Skeletal muscle satellite cell (primary cell): ENCODE measurements around the gene RPE.
A peak's percentile ranks its signal among the peaks of the same experiment; 100 is the strongest.

Source experiments
- H3K27me3 ChIP-seq: 2 replicates; pipeline ENCODE4 v1.7.0; 2013; ENCODE audit warnings: low read length; ENCODE audit not compliant: control insufficient read depth, insufficient read depth
- H3K36me3 ChIP-seq: 2 replicates; pipeline ENCODE4 v1.7.0; 2013; ENCODE audit warnings: mild to moderate bottlenecking, control low read depth, low read length; ENCODE audit not compliant: insufficient read depth
- H3K4me1 ChIP-seq: 2 replicates; pipeline ENCODE4 v1.7.0; 2013; ENCODE audit warnings: low read length; ENCODE audit not compliant: control insufficient read depth, insufficient read depth
- H3K4me2 ChIP-seq: 2 replicates; pipeline ENCODE4 v1.7.0; 2013; ENCODE audit warnings: mild to moderate bottlenecking, low read length
- H3K4me3 ChIP-seq: 2 replicates; pipeline ENCODE4 v1.7.0; 2013; ENCODE audit warnings: low read length
- H3K9ac ChIP-seq: 2 replicates; pipeline ENCODE4 v1.7.0; 2013; ENCODE audit warnings: mild to moderate bottlenecking, low read depth, low read length, moderate library complexity
- H3K9me3 ChIP-seq: replicated peaks from 2 replicates; pipeline ENCODE4 v1.7.0; 2013; ENCODE audit warnings: mild to moderate bottlenecking, control low read depth, low read length

Gene RPE

GRCh38 chr2:209976698-209977385 is 25.6 kb upstream of the RPE start:
- no peaks in the 10 kb centered on the region for H3K9me3 ChIP-seq
- no peak overlapping the region for H3K4me3 ChIP-seq
- no peaks in the 10 kb centered on the region for H3K36me3 ChIP-seq
- no peaks in the 10 kb centered on the region for H3K4me1 ChIP-seq
- peaks cover 4% of the 10 kb centered on the region for H3K27me3 ChIP-seq
- H3K4me2 ChIP-seq: no peak overlapping the region
- H3K9ac ChIP-seq: no peak overlapping the region

DNA sequence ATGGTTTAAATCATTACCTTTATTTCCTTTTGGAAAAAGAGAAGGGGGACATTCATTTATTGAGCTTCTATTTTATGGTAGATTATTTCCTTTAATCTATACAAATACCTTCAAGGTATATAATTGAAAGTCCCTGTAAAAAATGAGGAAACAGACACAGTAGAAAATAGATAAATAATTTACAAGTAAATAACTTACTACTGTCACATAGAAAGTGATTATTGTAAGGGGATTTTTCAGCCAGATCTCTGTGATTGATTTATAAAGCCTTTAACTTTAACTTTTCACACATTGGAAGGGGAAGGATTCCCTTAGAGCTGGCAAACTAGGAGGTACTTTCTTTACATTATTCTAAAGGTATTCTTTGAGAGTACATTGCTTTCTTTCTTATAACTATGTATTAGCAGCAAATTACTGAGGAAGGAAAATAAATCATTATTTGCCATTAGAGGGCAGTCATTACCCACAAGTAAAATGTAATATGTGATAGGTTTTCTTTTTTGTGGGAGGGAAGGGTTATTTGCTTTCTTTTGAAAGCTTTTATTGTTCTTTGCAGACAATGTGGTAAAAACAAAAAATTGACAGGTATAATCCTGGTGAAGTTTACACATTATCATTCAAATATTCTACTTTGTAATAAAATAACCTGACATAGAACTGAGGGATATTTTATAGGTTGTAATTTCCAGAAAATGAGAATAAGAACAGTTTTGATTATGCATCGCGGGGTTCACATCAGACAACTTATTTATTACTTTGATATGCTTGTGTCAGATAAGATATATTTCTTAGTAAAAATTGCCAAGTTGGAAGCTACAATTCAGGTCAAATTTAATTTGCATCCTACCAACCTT is 24.8 kb upstream of the RPE start:
- Histone ChIP-seq H3K9me3 (no peaks in the 10 kb centered on the region), H3K27me3 (no peaks in the 10 kb centered on the region), H3K4me2 (no peak overlapping the region), H3K4me1 (no peaks in the 10 kb centered on the region), H3K9ac (no peak overlapping the region), H3K36me3 (no peaks in the 10 kb centered on the region), H3K4me3 (no peak overlapping the region)

DNA sequence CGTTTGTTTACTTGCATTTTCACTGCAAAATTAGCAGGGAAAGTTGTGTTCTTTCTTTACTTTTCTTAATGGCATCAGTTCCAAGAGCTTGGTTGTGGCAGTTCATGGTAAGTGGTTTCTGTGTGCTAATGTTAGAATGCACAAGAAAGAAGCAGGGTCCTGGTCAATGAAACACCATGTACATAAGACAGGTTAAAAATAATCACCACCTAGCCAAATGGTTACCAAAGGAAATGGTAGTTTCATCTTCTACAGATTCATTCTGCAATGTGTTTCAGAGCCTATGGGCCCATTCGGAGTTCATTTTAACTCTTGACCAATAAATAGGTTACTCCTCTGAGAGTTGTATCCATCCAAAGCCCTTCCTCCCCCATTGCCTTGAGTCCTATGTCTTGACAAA is 18.1 kb upstream of the RPE start:
- no peaks in the 10 kb centered on the region for H3K9me3 ChIP-seq
- no peak overlapping the region for H3K9ac ChIP-seq
- no peaks in the 10 kb centered on the region for H3K27me3 ChIP-seq
- no peaks in the 10 kb centered on the region for H3K4me1 ChIP-seq
- no peaks in the 10 kb centered on the region for H3K36me3 ChIP-seq
- no peak overlapping the region for H3K4me2 ChIP-seq
- no peak overlapping the region for H3K4me3 ChIP-seq

GRCh38 chr2:209985874-209986273 is 16.6 kb upstream of the RPE start:
- H3K36me3 ChIP-seq: no peaks in the 10 kb centered on the region
- H3K4me3 ChIP-seq: no peak overlapping the region
- H3K9ac ChIP-seq: no peak overlapping the region
- no peaks in the 10 kb centered on the region for H3K9me3 ChIP-seq
- no peaks in the 10 kb centered on the region for H3K4me1 ChIP-seq
- no peaks in the 10 kb centered on the region for H3K27me3 ChIP-seq
- no peak overlapping the region for H3K4me2 ChIP-seq

GRCh38 chr2:209986415-209986814 is 16.0 kb upstream of the RPE start:
- no peak overlapping the region for H3K4me2 ChIP-seq
- H3K27me3 ChIP-seq: no peaks in the 10 kb centered on the region
- no peak overlapping the region for H3K4me3 ChIP-seq
- H3K9ac ChIP-seq: no peak overlapping the region
- H3K4me1 ChIP-seq: no peaks in the 10 kb centered on the region
- no peaks in the 10 kb centered on the region for H3K36me3 ChIP-seq
- no peaks in the 10 kb centered on the region for H3K9me3 ChIP-seq

DNA sequence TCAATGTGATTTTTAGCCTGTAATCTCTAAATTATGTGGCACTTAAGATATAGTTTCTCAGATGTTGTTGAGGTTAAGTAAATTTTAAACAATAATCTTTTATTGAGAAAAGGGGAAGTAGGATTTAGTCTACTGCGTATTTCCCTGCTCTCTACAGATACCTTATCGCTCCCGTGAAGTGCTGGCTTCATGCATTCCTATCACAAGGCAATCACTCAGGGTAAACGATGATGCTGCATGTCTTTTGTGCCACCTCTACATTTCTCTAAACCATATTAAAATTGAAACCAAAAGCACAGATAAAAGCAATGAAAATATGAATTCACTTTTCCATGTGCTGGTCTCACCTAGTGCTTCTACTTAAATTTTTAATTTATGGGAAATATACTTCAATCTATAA is 14.4 kb upstream of the RPE start:
- H3K4me3 ChIP-seq: no peak overlapping the region
- H3K27me3 ChIP-seq: no peaks in the 10 kb centered on the region
- H3K9ac ChIP-seq: no peak overlapping the region
- no peak overlapping the region for H3K4me2 ChIP-seq
- no peaks in the 10 kb centered on the region for H3K4me1 ChIP-seq
- H3K36me3 ChIP-seq: no peaks in the 10 kb centered on the region
- no peaks in the 10 kb centered on the region for H3K9me3 ChIP-seq

DNA sequence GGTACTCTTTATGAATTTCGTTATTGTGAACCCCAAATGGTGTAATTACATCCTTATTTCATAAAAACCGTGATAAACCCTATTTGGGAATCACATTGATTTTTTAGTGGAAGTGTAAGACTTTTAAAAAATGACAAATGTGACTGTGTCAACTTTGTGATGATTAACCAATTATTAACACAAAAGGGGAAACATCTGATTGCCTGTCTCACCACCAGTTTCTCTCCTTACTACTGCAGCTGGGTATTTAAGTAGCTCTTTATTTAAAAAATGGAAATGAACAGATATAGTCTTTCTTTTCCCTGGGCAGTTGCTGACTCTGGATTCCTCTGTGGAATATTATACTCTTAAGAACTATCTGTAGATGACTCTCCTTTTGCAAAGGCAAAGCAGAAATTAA is 11.6 kb upstream of the RPE start:
- H3K4me2 ChIP-seq: no peak overlapping the region
- no peaks in the 10 kb centered on the region for H3K9me3 ChIP-seq
- no peaks in the 10 kb centered on the region for H3K4me1 ChIP-seq
- H3K27me3 ChIP-seq: no peaks in the 10 kb centered on the region
- no peak overlapping the region for H3K4me3 ChIP-seq
- H3K36me3 ChIP-seq: no peaks in the 10 kb centered on the region
- H3K9ac ChIP-seq: no peak overlapping the region

DNA sequence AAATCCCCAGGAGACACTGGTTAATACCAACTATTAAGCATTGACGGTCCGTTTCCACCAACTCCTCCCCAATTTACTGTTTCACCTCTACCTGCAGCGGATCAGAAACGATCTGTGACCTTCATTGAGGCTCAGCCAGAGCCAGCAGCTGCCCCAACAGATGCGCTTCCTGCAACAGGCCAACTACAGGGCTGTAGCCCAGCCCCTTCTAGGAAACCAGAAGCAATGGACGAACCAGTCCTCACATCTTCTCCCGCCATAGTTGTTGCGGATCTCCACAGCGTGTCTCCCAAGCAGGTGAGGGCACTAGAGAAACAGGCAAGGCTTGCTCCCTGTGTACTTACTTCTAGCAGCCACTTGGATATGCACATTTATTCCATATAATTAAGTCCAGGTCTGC is 8.5 kb upstream of the RPE start:
- Histone ChIP-seq H3K9me3 (no peaks in the 10 kb centered on the region), H3K4me1 (no peaks in the 10 kb centered on the region), H3K4me2 (no peak overlapping the region), H3K4me3 (no peak overlapping the region), H3K9ac (no peak overlapping the region), H3K27me3 (no peaks in the 10 kb centered on the region), H3K36me3 (no peaks in the 10 kb centered on the region)

GRCh38 chr2:209998596-209998995 is 3.8 kb upstream of the RPE start:
- H3K9me3 ChIP-seq: no peaks in the 10 kb centered on the region
- no peak overlapping the region for H3K4me2 ChIP-seq
- peaks cover 8% of the 10 kb centered on the region for H3K4me1 ChIP-seq
- H3K9ac ChIP-seq: no peak overlapping the region
- H3K36me3 ChIP-seq: no peaks in the 10 kb centered on the region
- no peaks in the 10 kb centered on the region for H3K27me3 ChIP-seq
- H3K4me3 ChIP-seq: no peak overlapping the region

DNA sequence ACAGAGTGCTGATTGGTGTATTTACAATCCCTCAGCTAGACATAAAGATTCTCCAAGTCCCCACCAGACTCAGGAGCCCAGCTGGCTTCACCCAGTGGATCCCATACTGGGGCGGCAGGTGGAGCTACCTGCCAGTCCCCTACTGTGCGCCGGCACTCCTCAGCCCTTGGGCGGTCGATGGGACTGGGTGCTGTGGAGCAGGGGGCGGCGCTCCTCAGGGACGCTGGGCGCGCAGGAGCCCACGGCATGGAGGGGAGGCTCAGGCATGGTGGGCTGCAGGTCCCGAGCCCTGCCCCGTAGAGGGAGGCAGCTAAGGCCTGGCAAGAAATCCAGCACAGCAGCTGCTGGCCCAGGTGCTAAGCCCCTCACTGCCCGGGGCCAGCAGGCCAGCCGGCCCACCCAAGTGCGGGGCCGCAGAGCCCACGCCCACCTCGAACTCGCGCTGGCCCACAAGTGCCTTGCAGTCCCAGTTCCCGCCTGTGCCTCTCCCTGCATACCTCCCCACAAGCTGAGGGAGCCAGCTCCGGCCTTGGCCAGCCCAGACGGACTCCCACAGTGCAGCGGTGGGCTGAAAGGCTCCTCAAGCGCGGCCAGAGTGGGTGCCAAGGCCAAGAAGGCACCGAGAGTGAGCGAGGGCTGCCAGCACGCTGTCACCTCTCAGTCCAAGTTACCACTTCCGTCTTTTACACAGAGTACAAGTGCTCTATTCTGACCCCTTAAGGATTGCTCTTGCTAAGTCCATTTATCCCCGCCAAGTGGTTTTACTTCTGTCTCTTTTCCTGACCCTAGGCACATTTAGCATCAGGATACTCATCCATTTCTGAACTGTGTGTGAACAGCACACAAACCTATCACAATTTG is 1.7 kb upstream of the RPE start:
- peaks cover 26% of the 10 kb centered on the region for H3K4me1 ChIP-seq
- H3K27me3 ChIP-seq: no peaks in the 10 kb centered on the region
- H3K4me2 ChIP-seq: no peak overlapping the region
- no peak overlapping the region for H3K4me3 ChIP-seq
- no peaks in the 10 kb centered on the region for H3K36me3 ChIP-seq
- no peaks in the 10 kb centered on the region for H3K9me3 ChIP-seq
- H3K9ac ChIP-seq: no peak overlapping the region

DNA sequence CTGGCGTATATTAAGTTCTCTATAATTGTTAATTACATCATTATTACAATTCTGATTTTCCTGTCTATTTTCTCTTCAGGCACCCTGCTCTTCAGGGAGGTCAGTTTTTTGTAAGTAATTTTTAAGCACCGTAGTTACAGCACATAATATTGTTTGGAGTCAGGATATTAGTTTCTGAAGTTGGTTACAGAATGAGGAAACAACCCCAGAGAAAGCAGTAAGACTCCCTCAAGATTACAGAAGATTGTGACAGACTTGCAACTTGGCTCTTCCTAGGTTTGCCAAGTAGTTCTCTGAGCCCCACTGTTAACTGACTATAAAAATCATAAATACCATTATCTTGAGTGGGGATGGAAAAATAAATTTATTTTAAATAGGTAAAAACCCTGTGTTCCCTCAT is 921 bp downstream of the RPE start:
- H3K9ac ChIP-seq: peak overlapping the region; percentile 95
- H3K4me2 ChIP-seq: peak overlapping the region; percentile 88
- no peaks in the 10 kb centered on the region for H3K27me3 ChIP-seq
- peaks cover 26% of the 10 kb centered on the region for H3K4me1 ChIP-seq
- no peaks in the 10 kb centered on the region for H3K9me3 ChIP-seq
- H3K4me3 ChIP-seq: peak overlapping the region; percentile 97
- H3K36me3 ChIP-seq: peaks cover 5% of the 10 kb centered on the region
